CD4-positive, alpha-beta T cell treated with Interleukin-4 for 4 hours (primary cell): ENCODE measurements around the gene RTN4R.
A peak's percentile ranks its signal among the peaks of the same experiment; 100 is the strongest.
"Not testable (repeated sequence)": the region's sequence is repeated elsewhere in the genome, so short reads cannot be mapped to it uniquely, and the experiment has no call there.

Experiments
- DNase-seq: peaks from one replicate; pipeline ENCODE4 v3.0.0-alpha.2; 2020

The RTN4R gene

GRCh38 chr22:20305894-20306645, 38.0 kb upstream of the RTN4R start:
- DNase-seq = no peak

DNA sequence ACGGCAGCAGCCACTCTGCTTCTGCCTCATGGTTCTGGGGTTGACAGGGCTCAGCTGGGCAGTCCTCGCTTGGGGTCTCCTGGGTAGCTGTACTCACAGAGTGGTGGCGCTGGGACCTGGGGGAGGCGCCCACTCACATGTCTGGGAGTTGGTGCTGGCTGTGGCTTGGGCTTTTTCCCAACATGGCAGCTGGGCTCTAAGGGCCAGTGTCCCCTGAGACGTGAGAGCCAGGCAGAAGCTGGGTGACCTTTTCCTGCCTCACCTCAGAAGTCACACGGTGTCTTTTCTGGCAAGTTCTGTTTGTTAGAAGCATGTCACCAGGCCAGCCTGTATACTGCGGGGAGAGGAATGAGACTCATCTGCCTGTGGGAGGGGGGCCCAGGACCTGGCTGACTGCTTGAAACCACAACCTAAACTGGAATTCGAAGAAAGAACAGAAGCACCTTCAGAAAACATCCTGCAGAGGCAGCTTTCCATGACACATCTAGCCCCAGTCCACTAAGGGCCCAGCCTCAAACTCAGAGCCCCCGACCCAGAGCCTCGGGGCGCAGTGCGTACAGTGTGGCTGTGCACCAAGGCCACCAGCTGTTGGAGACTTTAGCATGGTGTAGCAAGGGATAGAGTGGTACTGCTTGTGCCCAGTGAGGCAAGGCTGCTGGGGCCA, 37.2 kb upstream of the RTN4R start:
- not testable (repeated sequence) for DNase-seq

DNA sequence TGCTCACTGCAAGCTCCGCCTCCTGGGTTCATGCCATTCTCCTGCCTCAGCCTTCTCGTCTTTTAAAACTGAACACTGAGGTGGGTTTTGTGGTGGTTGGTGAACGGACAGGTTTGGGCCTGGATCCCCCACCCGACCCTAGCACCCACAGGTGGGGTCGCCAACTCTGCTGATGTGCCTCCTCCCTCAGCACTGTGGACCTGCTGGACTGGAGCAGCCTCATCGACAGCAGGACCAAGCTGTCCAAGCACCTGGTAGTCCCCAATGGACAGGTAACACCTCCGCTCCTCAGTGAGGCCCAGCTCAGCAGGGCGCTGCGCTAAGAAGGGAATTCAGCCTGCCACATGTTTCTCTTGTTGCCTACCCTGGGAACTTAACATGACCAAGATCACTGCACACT, 36.5 kb upstream of the RTN4R start:
- no peak for DNase-seq

- not testable (repeated sequence) for DNase-seq
Observed at GRCh38 chr22:20303229-20303534, 35.1 kb upstream of the RTN4R start.

DNA sequence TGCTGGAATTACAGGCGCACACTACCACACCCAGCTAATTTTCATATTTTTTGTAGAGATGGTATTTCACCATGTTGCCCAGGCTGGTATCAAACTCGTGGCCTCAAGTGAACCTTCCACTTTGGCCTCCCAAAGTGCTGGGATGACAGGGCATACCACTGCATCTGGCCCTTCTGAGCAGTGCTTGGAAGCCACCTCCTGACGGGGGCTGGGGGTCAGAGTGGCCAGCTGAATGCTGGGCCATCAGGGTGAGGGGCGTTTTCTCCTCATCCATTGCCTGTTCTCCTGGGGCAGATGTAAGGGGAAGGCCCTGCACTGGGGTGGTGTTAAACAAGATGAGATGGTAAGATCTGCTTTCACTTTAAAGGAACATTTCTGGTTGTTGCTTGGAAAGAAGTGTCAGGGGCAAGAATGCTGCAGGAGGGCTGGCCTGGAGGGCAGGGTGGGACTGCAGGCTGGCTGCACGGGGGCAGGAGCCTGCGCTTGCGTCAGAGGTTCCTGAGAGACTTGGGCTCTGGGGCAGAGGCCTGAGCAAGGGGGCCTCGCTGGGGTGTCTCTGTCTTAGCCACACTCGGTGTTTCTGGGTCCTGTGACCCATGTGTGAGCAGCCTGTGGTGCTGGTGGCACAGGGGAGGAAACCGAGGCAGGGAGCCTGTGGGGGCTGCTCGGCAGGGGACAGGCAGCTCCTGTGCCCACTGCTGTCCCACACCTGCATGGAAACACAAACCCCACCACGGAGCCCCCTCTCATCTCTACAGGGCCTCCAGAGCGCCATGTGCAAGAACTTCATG, 34.5 kb upstream of the RTN4R start:
- no peak for DNase-seq

- DNase-seq = no peak
Observed at GRCh38 chr22:20299746-20300136, 31.6 kb upstream of the RTN4R start.

GRCh38 chr22:20298803-20299745, 31.0 kb upstream of the RTN4R start:
- peak; percentile 94 for DNase-seq

DNA sequence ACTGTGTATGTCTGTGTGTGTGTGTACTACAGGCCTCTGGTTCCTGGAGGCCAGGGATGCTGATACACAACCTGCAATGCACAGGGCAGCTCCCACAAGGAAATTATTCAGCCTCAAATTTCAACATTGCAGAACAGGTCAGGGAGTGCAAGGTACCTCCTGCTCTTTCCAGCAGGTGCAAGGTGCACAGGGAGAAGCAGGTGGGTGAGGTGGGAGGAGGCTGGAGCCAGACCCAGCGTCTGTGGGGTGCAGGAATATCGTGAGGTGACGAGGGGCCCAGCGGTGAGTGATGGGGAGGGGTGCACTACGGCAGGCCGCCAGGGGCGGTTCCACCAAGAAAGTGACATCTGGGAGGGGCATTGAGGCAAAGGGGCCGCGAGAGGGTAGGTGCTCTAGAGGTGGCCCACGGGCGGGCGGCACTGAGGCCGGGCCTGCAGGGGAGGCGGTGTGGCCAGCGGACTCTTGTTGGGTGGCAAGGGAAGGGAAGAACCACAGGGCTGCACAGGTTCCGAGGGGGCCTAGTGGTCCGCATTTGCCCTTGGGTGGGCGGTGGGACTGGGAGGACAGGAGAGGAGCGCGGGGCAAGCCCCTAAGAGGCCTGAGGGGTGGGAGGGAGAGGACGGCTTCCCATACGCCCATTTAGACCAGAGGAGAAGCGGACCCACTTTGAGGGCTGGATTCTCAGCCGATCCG, 30.1 kb upstream of the RTN4R start:
- DNase-seq = no peak

- DNase-seq = no peak
Observed at GRCh38 chr22:20297414-20298109, 29.4 kb upstream of the RTN4R start.

DNA sequence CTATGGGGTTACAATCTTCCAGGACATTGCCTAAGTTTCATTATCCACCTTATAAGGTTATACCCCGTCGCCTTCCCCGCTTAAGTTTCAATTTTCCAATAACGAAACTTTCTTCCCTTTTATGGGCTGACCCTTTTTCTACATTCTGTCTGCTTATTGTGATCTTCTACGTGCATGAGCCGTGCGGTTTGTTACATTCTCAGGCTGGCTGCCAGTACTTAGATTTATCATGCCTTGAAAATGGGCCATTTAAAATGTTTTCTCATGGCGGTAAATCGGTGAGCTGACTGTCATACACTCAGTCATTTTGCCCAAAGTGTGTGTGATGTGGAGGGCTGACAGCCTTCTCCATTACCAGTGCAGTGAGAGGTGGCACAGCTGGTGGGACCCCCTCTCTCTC, 28.5 kb upstream of the RTN4R start:
- DNase-seq = no peak

DNA sequence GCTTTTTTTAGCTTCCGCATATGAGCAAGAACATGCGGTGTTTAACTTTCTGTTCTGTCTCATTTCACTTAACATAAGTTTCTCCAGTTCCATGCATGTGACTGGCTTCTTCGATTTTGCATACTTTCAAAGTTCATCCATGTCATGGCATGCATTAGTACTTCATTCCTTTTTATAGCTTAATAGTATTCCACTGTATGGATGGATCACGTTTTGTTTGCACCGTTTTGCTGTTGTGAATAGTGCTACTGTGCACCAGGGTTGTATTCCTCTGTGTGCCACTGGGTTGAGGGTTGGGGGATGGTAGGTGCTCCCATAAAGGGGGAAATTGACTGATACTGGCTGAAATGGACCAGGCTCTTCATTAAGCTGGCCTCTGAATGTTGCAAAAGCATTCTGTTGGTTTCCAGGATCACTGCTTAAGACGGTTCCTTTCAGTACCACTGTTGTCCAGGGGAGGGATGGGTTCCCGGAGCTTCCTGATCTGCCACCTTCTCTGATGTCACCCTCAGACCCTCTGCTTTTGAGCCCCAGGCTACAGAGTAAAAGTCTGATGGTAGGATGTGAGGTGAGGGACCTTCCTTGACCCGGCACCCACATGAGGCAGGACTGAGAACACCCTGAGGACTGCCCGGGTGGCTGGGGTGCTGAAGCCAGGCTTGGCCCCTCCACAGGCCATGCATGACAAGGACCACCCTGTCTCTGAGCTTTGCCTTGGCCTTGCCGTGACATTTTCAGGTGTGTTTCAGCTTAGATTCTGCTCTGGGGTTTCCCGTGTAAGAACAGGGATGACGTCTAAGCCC, 27.3 kb upstream of the RTN4R start:
- DNase-seq = no peak

GRCh38 chr22:20292673-20293232, 24.6 kb upstream of the RTN4R start:
- no peak for DNase-seq

GRCh38 chr22:20292108-20292507, 24.0 kb upstream of the RTN4R start:
- DNase-seq = no peak

DNA sequence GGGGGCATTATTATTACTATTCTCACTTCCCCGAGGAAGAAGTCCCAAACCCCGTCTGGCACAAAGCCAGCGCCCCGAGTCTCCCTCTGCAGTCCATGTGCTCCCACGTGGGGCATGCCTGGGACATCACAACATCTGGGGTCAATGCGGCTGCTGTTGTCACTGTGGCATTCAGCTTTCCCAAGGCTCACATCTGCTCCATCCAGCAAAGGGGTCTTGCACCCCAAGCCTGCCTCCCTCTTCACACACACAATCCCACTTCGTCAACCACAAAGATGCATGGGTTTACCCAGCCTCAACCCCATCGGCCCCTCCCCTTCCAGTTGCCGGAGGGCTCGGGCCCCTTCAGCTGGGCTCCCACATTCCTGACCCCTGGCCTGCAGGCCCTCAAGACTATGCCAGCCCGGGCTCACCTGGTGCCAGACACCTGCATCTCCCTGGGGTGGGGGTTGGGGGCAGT, 23.5 kb upstream of the RTN4R start:
- no peak for DNase-seq

DNA sequence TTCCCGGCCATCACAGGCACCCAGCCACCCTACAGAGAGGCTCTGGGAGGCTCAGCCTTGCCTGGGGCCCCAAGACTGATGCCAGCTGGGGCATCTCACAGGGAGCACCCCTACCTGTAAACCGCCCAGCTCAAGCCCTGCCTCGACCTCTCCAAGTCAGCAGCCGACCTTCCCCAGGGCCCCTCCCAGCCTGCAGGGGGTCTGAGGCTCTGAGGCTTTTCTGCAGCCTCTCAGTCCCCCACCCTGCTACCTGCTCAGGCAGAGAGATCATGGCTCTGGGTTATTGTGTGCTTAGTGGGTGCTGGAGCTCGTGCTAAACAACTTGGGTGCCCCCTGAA, 23.1 kb upstream of the RTN4R start:
- no peak for DNase-seq

DNA sequence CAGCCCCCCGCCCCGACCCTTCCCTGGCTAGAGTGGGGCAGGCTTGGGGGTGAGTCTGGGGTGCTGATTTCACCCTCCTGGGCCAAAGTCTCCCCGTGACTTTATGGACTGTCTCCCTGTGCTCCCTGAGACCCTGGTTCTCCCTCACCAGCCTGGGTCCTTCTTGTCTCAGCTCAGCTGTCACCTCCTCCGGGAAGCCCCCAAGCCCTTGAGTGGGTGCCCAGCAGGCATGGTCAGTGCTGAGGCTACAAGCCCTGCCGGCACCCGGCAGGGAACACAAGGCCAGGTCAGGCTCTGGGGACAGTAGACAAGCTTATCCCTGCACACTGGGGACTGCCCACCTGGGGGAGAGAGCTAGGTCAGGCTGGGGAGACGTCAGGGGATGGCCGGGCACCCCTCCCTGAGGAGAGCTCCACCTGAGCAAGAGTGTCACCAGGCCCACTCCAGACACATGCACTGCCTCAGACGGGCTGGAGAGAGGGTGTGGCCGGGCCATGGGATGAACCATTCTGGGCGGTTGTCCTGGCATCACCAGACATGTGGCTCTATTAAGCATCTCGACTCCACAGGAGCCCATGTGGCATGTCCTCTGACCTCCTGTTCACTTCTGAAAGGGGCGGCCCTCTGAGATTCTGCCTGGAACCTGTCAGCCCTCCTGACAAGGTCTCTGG, 22.6 kb upstream of the RTN4R start:
- no peak for DNase-seq

DNA sequence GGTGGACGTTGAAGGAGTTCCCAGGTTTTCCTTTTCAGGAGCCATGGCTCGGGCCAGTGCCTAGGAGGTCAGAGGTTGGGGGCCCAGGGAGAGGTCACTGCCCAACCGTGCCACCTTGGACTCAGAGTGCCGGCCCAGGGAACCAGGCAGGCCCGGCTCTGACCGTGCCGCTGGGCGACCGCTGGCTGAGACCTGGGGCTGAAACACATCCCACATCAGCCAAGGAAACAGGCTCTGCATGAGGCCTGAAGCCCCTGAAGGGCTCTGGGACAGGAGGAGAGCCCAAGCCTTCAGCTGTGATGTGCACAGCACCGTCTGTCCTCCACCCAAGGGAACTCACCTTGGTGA, 21.9 kb upstream of the RTN4R start:
- no peak for DNase-seq

GRCh38 chr22:20289182-20290044, 21.3 kb upstream of the RTN4R start:
- DNase-seq = not testable (repeated sequence)
